Mesenteric fat pad (tissue), 1 donor: ENCODE results near the gene RAB9A. TPM values are rescaled to one million over a fixed set of nuclear protein-coding genes. Genes with fewer than 3 reads are reported as not detected.

Source experiments
- DNase-seq: peaks from one replicate; pipeline ENCODE4 v3.0.0-alpha.2; 2020; ENCODE audit warnings: low spot score
- total RNA-seq: library from RNA; stranded (reverse); fragmentation: NEBNext Ultra II Directional; extraction: Animal tissue kit (Norgen Biotek cat#: 25700); gene quantifications from one replicate; pipeline ENCODE4 v1.2.1, GENCODE V29; 2021
- donor health status: DM: yes; HTN: yes; CAD: no.

Gene RAB9A
- total RNA-seq, 1 donor from 2014 or later: 41.7 TPM

DNA sequence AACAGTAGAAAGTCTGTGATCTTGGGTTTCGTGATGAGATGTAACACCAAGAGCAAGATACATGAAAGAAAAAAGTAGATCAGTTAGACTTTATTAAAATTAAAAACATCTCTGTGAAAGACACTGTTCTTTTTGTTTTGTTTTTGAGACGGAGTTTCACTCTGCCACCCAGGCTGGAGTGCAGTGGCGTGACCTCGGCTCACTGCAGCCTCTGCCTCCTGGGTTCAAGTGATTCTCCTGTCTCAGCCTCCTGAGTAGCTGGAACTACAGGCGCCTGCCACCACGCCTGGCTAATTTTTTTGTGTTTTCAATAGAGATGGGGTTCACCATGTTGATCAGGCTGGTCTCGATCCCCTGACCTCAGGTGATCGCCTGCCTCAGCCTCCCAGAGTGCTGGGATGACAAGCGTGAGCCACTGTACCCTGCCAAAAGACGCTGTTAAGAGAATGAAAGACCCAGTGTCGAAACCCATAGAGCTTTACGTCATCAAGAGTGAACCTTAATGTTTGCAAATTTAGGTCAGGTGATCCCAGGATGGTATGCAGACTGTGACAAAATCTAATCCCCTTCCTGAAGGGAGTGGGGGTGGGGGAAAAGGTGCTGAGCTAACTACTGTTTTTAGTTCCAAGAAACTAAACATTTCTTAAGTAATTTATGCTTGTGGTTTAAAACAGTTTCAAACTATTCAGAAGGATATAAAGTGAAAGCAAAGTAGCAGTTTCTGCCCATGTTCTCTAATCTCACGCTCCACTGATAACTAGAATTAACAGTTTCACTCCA is 53.7 kb downstream of the RAB9A start:
- no peak for DNase-seq

DNA sequence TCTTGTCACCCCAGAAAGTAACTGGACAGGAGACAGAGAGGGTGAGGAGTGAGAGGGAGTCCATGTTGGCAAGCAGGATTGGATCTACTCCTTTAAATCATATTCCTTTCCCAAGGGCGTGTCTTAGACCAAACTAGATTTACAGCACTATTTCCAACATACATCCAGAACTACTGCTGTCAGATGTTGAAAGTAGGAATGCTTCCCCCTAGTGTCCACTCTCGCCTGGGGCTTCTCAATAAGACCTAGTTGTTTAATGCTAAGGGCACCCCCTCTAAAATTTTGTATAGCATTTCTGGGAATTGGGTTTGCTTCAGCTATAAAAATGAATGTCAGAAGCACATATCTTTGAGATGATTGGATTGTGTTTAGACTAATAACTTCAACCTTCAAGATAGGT is 58.9 kb downstream of the RAB9A start:
- no peak for DNase-seq

- DNase-seq: no peak
Measured at GRCh38 chrX:13748486-13748885, 59.6 kb downstream of the RAB9A start.

DNA sequence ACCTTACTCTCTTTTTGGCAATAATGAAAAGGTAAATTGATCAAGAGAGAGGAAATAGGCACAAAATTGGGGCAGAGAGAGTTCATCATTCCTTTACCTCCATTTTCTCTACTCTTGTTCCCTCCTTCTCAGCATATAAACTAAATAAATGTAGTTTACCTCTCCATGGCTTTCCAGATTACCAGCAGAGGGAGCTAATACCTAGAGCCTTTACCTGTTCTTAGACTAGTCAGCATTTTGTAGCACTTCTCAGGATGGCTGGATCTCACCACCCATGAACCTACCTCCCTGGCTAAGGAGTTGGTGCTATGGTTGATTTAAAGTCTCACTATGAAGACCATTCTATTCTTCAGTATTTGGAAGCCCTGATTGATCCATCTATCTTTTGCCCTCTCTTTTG is 61.3 kb downstream of the RAB9A start:
- no peak for DNase-seq

GRCh38 chrX:13750812-13751211 is 61.9 kb downstream of the RAB9A start:
- DNase-seq: no peak

DNA sequence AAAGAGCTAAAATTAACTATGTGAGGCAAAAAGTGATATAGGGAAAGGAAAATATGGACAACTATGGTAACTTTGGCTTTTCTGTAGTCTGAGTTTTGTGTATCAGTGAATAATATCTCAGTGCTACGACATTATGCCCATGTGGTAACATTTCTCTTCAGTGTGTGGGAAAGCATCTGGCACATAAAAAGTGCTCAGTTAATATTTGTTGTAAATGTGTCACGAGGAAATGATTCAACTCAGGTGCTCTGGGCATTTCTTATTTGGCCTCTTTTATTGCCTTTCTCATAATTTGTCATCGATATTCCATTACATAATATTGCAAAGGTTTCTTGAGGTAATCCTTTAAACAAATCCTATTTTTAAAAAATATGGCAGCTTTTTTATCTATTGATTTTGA is 63.2 kb downstream of the RAB9A start:
- DNase-seq: no peak

- DNase-seq: no peak
Measured at GRCh38 chrX:13752646-13753045, 63.7 kb downstream of the RAB9A start.

DNA sequence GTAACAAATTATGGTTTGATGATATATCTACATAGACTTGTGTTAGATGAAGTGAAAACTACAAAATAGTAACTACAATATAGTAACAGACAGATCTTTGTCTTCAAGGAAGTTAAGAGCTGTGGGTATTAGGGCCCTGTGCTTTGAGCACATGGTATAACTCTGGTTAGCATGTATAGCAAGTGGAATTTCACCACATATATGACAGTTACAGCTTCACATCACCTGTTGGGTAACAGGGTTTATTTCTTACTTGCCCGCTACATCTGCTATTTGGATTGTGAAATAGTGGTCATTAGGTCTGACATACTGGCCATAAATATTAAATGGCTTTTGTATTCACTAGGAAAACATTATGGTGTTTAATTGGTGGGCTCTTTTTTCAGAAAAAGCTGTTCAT is 65.8 kb downstream of the RAB9A start:
- DNase-seq: no peak

- no peak for DNase-seq
Measured at GRCh38 chrX:13755254-13755653, 66.3 kb downstream of the RAB9A start.

- DNase-seq: no peak
Measured at GRCh38 chrX:13756381-13756780, 67.5 kb downstream of the RAB9A start.

- DNase-seq: no peak
Measured at GRCh38 chrX:13759152-13759718, 70.3 kb downstream of the RAB9A start.

Other genes with a start within 250 kb of the RAB9A start
- 15.7 TPM for gene EGFL6, start 119.5 kb upstream of the RAB9A start, total RNA-seq
- 2.9 TPM for gene TCEANC, start 36.0 kb upstream of the RAB9A start, total RNA-seq
- gene TRAPPC2, start 45.5 kb downstream of the RAB9A start, total RNA-seq: 7.2 TPM
- 14.4 TPM for gene OFD1, start 45.6 kb downstream of the RAB9A start, total RNA-seq
- gene GPM6B, start 128.0 kb downstream of the RAB9A start, total RNA-seq: 2.3 TPM